ENCODE results near the gene ARPC5.

ARPC5 gene

GRCh38 chr1:183652107-183652506 lies 16.5 kb upstream of the ARPC5 start:
- TF ChIP-seq MAX (IDR thresholded peaks at IDR 0.05; ENCODE audit: low read depth, low read length) (no peak), POLR2A (IDR thresholded peaks at IDR 0.05; ENCODE audit: extremely low read depth, insufficient read length) (no peak), MYC (IDR thresholded peaks at IDR 0.05; ENCODE audit: low read depth, low read length) (no peak)
- TF ChIP-seq, protein P1, sequence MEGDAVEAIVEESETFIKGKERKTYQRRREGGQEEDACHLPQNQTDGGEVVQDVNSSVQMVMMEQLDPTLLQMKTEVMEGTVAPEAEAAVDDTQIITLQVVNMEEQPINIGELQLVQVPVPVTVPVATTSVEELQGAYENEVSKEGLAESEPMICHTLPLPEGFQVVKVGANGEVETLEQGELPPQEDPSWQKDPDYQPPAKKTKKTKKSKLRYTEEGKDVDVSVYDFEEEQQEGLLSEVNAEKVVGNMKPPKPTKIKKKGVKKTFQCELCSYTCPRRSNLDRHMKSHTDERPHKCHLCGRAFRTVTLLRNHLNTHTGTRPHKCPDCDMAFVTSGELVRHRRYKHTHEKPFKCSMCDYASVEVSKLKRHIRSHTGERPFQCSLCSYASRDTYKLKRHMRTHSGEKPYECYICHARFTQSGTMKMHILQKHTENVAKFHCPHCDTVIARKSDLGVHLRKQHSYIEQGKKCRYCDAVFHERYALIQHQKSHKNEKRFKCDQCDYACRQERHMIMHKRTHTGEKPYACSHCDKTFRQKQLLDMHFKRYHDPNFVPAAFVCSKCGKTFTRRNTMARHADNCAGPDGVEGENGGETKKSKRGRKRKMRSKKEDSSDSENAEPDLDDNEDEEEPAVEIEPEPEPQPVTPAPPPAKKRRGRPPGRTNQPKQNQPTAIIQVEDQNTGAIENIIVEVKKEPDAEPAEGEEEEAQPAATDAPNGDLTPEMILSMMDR (IDR thresholded peaks at IDR 0.05; ENCODE audit: low read depth, low read length), result no peak
- no peak for DNase-seq (ENCODE audit: low read depth)
- H3K4me3 ChIP-seq (ENCODE audit: low read depth, low read length), result no peak overlapping the region

DNA sequence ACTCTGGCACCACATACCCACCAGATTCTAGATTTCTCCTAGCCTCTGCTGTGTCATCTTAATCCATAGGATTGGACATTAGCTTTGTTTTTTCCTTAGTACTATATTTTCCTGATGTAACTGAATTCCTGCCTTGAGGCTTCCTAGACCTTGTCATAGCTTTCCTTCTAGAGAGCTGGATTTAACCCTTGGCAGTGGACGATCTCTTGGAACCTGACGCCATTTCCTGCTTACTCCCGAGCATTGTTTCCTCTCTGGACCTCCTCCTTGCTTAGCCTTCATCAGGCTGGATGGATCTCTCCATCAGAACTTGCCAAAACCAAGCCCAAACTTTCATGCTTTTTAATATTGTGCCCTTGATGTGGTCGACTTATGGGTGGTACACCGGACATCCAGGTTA lies 16.0 kb upstream of the ARPC5 start:
- TF ChIP-seq MYC (IDR thresholded peaks at IDR 0.05; ENCODE audit: low read depth, low read length) (no peak), MAX (IDR thresholded peaks at IDR 0.05; ENCODE audit: low read depth, low read length) (no peak), POLR2A (IDR thresholded peaks at IDR 0.05; ENCODE audit: extremely low read depth, insufficient read length) (no peak)
- TF ChIP-seq, protein P1 (IDR thresholded peaks at IDR 0.05; ENCODE audit: low read depth, low read length), result no peak
- no peak overlapping the region for H3K4me3 ChIP-seq (ENCODE audit: low read depth, low read length)
- DNase-seq (ENCODE audit: low read depth), result no peak

- TF ChIP-seq MYC (IDR thresholded peaks at IDR 0.05; ENCODE audit: low read depth, low read length) (no peak), MAX (IDR thresholded peaks at IDR 0.05; ENCODE audit: low read depth, low read length) (no peak), POLR2A (IDR thresholded peaks at IDR 0.05; ENCODE audit: extremely low read depth, insufficient read length) (no peak)
- TF ChIP-seq, protein P1 (IDR thresholded peaks at IDR 0.05; ENCODE audit: low read depth, low read length), result no peak
- H3K4me3 ChIP-seq (ENCODE audit: low read depth, low read length), result no peak overlapping the region
- no peak for DNase-seq (ENCODE audit: low read depth)
Observed at GRCh38 chr1:183648042-183648441, 12.5 kb upstream of the ARPC5 start.

- H3K4me3 ChIP-seq (ENCODE audit: low read depth, low read length), result no peak overlapping the region
Observed at GRCh38 chr1:183646776-183647175, 11.2 kb upstream of the ARPC5 start.

GRCh38 chr1:183645531-183645930 lies 9.9 kb upstream of the ARPC5 start:
- no peak for DNase-seq (ENCODE audit: low read depth)

More at GRCh38 chr1:183646776-183647175, 11.2 kb upstream of the ARPC5 start:
- TF ChIP-seq MAX (IDR thresholded peaks at IDR 0.05; ENCODE audit: low read depth, low read length) (no peak), POLR2A (IDR thresholded peaks at IDR 0.05; ENCODE audit: extremely low read depth, insufficient read length) (no peak), MYC (IDR thresholded peaks at IDR 0.05; ENCODE audit: low read depth, low read length) (no peak)
- TF ChIP-seq, protein P1 (IDR thresholded peaks at IDR 0.05; ENCODE audit: low read depth, low read length), result no peak
- DNase-seq (ENCODE audit: low read depth), result peak; percentile 19

More at GRCh38 chr1:183645531-183645930, 9.9 kb upstream of the ARPC5 start:
- H3K4me3 ChIP-seq (ENCODE audit: low read depth, low read length), result no peak overlapping the region
- TF ChIP-seq, protein P1 (IDR thresholded peaks at IDR 0.05; ENCODE audit: low read depth, low read length), result no peak
- TF ChIP-seq POLR2A (IDR thresholded peaks at IDR 0.05; ENCODE audit: extremely low read depth, insufficient read length) (no peak), MYC (IDR thresholded peaks at IDR 0.05; ENCODE audit: low read depth, low read length) (no peak), MAX (IDR thresholded peaks at IDR 0.05; ENCODE audit: low read depth, low read length) (no peak)
